ENCODE measurements around the gene ASPG.

ASPG gene

DNA sequence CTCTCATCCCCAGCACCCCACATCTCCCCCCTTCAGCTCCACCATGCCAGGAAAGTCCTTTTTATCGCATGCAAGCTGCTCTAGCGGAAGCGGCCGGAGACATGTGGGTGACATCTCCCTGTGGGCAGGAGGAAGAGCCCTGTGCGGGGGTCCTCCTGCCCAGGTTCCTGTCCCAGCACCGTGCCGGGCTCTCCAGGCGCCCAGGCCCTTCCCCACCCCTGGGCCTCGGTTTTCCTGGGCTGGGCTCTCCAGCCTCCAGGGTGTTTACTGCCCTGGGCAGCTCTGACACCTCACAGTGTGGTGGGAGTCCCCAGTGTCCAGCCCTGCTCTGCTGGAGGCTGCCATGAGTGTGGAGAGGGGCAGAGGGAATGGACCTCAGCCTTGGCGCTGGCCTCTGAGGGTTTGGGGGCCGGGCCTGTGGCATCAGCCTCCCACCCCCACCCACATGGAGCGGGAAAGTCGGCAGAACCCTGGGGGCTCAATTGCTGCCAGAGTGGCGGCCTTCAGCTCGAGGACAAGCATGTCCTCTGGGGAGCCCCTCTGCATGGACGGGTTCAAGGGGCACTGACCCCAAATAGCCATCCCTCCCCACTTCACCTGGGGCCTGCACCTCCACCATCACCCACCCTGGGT lies 16.9 kb downstream of the ASPG start:
- Mint-ChIP-seq H3K27ac (no peak overlapping the region), H3K4me3 (no peak overlapping the region), H3K27me3 (no peaks in the 10 kb centered on the region), H3K4me1 (no peaks in the 10 kb centered on the region), H3K36me3 (no peaks in the 10 kb centered on the region), H3K9me3 (no peaks in the 10 kb centered on the region)
- ATAC-seq (replicated peaks) (no peak), DNase-seq (no peak)

GRCh38 chr14:104103061-104103445 lies 17.6 kb downstream of the ASPG start:
- H3K27ac Mint-ChIP-seq, result no peak overlapping the region
- H3K4me1 Mint-ChIP-seq, result no peaks in the 10 kb centered on the region
- no peaks in the 10 kb centered on the region for H3K36me3 Mint-ChIP-seq
- DNase-seq, result no peak
- no peaks in the 10 kb centered on the region for H3K9me3 Mint-ChIP-seq
- ATAC-seq (replicated peaks), result no peak
- no peaks in the 10 kb centered on the region for H3K27me3 Mint-ChIP-seq
- no peak overlapping the region for H3K4me3 Mint-ChIP-seq

- no peak for DNase-seq
- Mint-ChIP-seq H3K27ac (no peak overlapping the region), H3K4me1 (no peaks in the 10 kb centered on the region)
Measured at GRCh38 chr14:104103446-104104075, 18.1 kb downstream of the ASPG start.

DNA sequence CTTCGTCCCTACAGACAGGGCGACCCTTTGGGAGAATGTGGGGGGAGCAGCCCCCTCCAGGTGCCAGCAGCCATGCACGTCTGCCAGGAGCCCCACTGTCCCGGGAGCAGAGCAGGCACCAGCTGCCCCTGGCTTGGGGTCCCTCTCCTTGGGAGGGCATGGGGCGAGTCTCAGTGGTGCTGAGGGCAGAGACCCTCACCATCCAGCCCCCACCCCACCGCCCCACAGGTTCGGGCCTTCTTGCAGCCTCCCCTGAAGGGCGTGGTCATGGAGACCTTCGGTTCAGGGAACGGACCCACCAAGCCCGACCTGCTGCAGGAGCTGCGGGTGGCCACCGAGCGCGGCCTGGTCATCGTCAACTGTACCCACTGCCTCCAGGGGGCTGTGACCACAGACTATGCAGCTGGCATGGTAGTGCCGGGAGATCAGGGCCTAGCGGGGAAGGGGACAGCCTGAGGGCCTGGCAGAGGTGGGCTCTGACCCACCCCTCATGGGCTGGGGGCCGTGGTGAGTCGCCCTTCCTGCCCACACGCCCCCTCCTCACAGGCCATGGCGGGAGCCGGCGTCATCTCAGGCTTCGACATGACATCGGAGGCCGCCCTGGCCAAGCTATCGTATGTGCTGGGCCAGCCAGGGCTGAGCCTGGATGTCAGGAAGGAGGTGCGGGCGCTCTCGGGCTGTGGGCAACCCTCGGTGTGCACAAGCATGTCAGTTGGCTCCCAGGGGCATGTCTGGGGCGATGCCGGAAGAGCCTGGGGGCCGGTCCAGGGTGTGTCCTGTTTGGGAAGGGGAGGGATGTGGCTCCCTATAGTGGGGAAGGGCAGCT lies 18.8 kb downstream of the ASPG start:
- ATAC-seq (replicated peaks) (no peak), DNase-seq (no peak)
- Mint-ChIP-seq H3K4me1 (no peaks in the 10 kb centered on the region), H3K36me3 (no peaks in the 10 kb centered on the region), H3K27me3 (peaks cover 0 to 3% of the 10 kb centered on the region in 2 donors), H3K9me3 (no peaks in the 10 kb centered on the region), H3K27ac (no peak overlapping the region), H3K4me3 (no peak overlapping the region)

More at GRCh38 chr14:104103446-104104075, 18.1 kb downstream of the ASPG start:
- no peak for ATAC-seq (replicated peaks)
- H3K27me3 Mint-ChIP-seq, result no peaks in the 10 kb centered on the region
- no peaks in the 10 kb centered on the region for H3K36me3 Mint-ChIP-seq
- H3K4me3 Mint-ChIP-seq, result no peak overlapping the region
- no peaks in the 10 kb centered on the region for H3K9me3 Mint-ChIP-seq

DNA sequence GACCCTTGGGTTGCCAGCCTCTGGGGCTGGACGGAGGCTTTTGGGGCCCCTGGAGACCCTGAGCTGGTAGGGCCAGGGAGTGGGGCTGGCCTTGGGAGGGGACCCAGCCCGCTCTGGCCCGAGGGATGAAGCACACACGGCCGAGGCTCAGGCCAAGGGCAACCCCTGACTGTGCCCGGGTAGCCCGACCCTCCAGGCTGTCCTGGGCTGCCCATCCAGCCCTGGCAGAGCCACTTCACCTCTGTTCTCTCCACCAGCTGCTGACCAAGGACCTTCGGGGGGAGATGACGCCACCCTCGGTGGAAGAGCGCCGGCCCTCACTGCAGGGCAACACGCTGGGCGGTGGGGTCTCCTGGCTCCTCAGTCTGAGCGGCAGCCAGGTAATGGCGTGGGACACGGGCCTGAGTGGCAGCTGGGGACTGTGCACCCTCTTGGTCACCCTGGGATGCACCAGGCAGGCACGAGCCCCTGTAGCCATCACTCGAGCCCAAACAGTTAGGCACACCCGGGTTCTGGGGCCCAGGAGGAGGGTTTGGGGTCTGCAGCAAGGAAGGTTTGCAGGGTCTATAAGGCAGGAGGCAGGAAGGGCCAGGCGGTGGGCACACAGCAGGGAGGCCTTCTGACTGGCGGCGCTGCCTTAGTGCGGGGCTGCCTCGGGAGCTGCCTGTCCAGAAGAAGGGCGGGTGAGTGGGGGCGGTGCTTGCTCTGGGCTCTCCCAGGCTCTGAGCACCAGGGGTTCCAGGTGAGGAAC lies 19.7 kb downstream of the ASPG start:
- ATAC-seq (replicated peaks) (no peak), DNase-seq (no peak)
- H3K27me3 Mint-ChIP-seq, result peaks cover 0 to 4% of the 10 kb centered on the region in 2 donors
- no peak overlapping the region for H3K4me3 Mint-ChIP-seq
- no peak overlapping the region for H3K27ac Mint-ChIP-seq
- no peaks in the 10 kb centered on the region for H3K36me3 Mint-ChIP-seq
- H3K9me3 Mint-ChIP-seq, result no peaks in the 10 kb centered on the region
- no peaks in the 10 kb centered on the region for H3K4me1 Mint-ChIP-seq

GRCh38 chr14:104105822-104106470 lies 20.4 kb downstream of the ASPG start:
- DNase-seq, result no peak
- no peak for ATAC-seq (replicated peaks)
- no peaks in the 10 kb centered on the region for H3K4me1 Mint-ChIP-seq
- H3K36me3 Mint-ChIP-seq, result no peaks in the 10 kb centered on the region
- H3K27me3 Mint-ChIP-seq, result peaks cover 0 to 4% of the 10 kb centered on the region in 2 donors
- H3K4me3 Mint-ChIP-seq, result no peak overlapping the region
- H3K9me3 Mint-ChIP-seq, result no peaks in the 10 kb centered on the region
- H3K27ac Mint-ChIP-seq, result no peak overlapping the region

DNA sequence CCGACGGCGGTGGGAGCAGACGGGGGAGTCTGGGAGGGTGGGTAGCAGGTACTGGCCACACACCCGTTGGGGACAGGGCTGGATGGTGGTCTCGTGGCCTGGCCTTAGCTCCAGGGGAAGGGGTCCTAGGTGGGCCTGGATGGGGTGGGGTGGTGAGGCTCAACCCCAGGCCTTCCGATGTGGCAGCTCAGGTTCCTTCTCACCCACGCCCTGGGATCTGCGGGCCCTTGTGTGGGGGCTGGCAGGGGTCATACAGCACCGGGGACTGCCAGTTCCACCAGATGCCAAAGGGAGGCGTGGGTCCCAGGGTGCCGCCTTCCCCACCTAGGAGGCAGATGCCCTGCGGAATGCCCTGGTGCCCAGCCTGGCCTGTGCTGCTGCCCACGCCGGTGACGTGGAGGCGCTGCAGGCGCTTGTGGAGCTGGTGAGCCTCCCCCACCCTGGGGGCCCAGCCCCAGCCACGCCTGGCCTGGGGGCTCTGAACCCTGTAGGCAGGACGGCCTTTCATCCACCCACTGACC lies 21.0 kb downstream of the ASPG start:
- no peak for DNase-seq
- H3K9me3 Mint-ChIP-seq, result no peaks in the 10 kb centered on the region
- H3K27me3 Mint-ChIP-seq, result peaks cover 0 to 4% of the 10 kb centered on the region in 2 donors
- no peak for ATAC-seq (replicated peaks)
- H3K4me1 Mint-ChIP-seq, result no peaks in the 10 kb centered on the region
- H3K27ac Mint-ChIP-seq, result no peak overlapping the region
- H3K4me3 Mint-ChIP-seq, result no peak overlapping the region
- no peaks in the 10 kb centered on the region for H3K36me3 Mint-ChIP-seq

GRCh38 chr14:104107101-104107581 lies 21.6 kb downstream of the ASPG start:
- H3K4me3 Mint-ChIP-seq, result no peak overlapping the region
- H3K27ac Mint-ChIP-seq, result no peak overlapping the region
- ATAC-seq (replicated peaks) (no peak), DNase-seq (no peak)
- peaks cover 0 to 4% of the 10 kb centered on the region in 2 donors for H3K27me3 Mint-ChIP-seq
- H3K9me3 Mint-ChIP-seq, result no peaks in the 10 kb centered on the region
- no peaks in the 10 kb centered on the region for H3K4me1 Mint-ChIP-seq
- no peaks in the 10 kb centered on the region for H3K36me3 Mint-ChIP-seq

DNA sequence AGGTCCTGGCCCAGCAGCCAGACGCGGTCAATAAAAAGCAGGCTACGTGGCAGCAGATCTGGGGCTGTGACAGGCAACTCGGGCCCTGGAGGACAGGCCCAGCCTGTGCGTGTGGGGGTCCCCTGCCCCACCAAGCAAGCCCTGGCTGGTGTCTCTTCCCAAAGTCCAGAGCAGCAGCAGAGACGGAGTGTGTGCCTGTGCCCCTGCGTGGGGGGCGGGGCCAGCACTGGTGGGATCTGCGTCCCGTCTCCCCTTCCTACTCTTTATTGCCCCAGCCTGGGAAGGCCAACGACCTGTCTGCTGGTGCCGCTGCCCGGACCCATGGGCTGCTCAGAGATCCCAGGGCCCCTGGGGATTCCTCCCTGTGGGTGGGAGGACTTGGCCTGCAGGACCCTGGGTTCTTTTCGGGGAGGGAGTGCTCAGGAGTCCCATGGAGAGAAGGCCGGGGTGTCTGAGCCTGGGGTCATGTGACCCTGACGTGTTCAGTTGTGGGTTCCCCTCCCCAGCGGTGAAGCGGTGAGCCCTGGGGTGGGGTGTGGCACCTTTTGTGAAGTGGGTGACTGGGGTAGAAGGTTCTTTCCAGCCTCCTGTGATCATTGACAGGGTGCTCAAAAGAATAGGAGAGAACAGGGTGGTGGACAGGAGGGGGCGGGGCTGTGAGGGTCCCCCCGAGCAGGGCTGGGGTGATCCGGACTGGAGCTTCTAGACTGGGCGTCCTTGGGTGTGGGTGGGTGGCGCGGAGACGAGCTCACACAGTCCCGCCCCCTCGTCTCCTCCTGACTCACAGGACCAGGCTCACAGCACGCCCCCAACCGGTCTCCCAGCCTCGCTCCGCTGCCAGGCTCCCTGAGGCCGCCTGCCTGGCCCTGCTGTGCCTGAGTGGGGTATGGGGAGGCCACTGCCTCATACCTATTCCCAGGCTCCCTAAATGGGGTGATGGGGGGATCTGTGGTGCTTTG lies 22.4 kb downstream of the ASPG start:
- H3K4me3 Mint-ChIP-seq, result no peak overlapping the region
- no peaks in the 10 kb centered on the region for H3K4me1 Mint-ChIP-seq
- H3K9me3 Mint-ChIP-seq, result no peaks in the 10 kb centered on the region
- ATAC-seq (replicated peaks), result no peak
- no peak overlapping the region for H3K27ac Mint-ChIP-seq
- no peak for DNase-seq
- peaks cover 3 to 4% of the 10 kb centered on the region in 2 donors for H3K27me3 Mint-ChIP-seq
- H3K36me3 Mint-ChIP-seq, result no peaks in the 10 kb centered on the region

DNA sequence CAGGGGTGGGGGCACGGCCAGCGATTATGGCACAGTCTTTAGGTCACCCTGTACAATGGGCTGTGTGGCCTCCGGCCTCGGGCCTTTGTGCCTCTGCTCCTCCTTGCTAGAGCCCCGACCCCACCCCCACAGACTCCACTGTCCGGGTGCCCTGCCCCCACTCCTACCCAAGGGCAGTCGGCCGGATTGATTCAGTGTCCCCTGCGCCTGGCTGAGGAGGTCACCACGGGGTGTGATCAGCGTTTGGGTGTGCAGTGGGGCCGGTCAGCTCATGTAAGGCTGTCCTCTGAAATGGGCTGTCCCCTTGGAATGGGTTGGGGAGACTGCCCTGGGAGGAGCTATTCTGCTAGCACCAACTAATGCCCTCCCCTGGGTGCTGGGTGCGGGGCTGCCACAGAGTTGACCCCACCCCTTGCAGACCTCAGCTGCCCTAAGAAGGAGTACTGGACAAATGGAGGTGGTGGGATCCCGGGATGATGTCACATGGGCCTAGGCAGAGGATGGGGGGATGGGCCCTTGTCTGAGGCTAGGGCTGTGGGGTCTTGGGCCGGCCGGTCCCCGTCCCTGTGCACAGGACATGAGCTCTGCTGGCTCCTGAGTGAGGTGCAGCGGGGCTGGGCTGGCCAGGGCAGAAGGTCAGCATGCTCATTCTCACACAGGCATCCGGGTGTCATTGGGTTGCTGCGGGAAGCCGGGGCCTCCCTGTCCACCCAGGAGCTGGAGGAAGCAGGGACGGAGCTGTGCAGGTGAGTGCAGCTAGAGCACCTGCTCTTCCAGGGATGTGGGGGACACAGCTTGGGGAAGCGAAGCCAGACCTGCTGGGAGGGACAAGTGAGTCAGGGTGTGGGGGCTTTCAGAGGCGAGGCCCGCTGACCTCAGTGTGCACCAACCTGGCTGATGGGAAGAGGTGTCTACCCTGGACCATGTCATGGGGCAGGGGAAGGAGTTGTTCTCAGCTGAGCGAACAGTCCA lies 23.4 kb downstream of the ASPG start:
- DNase-seq, result no peak
- Mint-ChIP-seq H3K27me3 (peaks cover 4 to 6% of the 10 kb centered on the region in 2 donors), H3K4me3 (no peak overlapping the region), H3K4me1 (no peaks in the 10 kb centered on the region), H3K9me3 (no peaks in the 10 kb centered on the region), H3K27ac (no peak overlapping the region), H3K36me3 (no peaks in the 10 kb centered on the region)
- no peak for ATAC-seq (replicated peaks)

DNA sequence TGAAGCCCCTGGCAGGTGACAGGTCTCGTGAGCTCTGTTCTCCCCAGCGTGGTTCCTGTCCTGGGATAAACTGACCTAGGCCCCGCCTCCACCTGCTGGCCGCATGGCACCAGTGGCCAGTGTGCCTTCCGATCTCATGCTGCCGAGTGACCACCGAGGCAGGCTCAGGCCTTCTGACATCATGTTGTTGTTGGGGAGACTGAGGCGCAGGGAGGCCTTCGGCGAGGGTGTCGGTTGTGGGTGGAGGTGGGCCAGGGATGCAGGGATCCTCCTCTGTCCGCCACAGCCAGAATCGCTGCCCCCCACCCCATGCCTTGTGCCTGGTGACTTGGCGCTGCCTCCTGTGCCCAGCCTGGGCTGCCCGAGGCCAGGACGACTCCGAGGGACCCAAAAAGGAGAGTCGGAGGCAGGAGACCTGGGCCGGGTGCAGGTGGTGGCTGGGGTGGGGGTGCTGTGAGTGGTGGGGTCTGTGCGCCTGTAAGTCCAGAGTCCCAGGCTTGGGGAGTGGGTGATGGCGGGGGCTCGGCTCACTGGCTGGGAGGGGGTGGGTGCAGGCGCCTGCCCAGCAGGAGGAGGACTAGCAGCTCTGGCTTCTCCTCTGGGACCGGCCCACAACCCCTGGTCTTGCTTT lies 24.3 kb downstream of the ASPG start:
- no peaks in the 10 kb centered on the region for H3K9me3 Mint-ChIP-seq
- no peak overlapping the region for H3K4me3 Mint-ChIP-seq
- no peak for DNase-seq
- H3K27ac Mint-ChIP-seq, result no peak overlapping the region
- no peaks in the 10 kb centered on the region for H3K36me3 Mint-ChIP-seq
- no peak for ATAC-seq (replicated peaks)
- no peaks in the 10 kb centered on the region for H3K4me1 Mint-ChIP-seq
- peaks cover 11 to 15% of the 10 kb centered on the region in 2 donors for H3K27me3 Mint-ChIP-seq
